Neural crest cell (in vitro differentiated cells): ENCODE data around the gene TRIP13. TPM values are rescaled to one million over a fixed set of nuclear protein-coding genes. Genes with fewer than 3 reads are reported as not detected.

Experiments
- DNase-seq: peaks from one replicate; pipeline ENCODE4 v3.0.0; 2021; ENCODE audit warnings: low read depth, mixed read lengths, low spot score
- H3K27ac Mint-ChIP-seq: one replicate; pipeline ENCODE4 v1.8.0; 2021; ENCODE audit warnings: mild to moderate bottlenecking, mixed read lengths; ENCODE audit not compliant: unreplicated experiment
- H3K27me3 Mint-ChIP-seq: 2 replicates; pipeline ENCODE4 v1.8.0; 2021; ENCODE audit warnings: low read depth, mild to moderate bottlenecking, mixed read lengths
- H3K36me3 Mint-ChIP-seq: 2 replicates; pipeline ENCODE4 v1.8.0; 2021; ENCODE audit warnings: low read depth, mild to moderate bottlenecking, mixed read lengths
- H3K4me1 Mint-ChIP-seq: 2 replicates; pipeline ENCODE4 v1.8.0; 2021; ENCODE audit warnings: mixed read lengths
- H3K4me3 Mint-ChIP-seq: one replicate; pipeline ENCODE4 v1.8.0; 2021; ENCODE audit warnings: mild to moderate bottlenecking, mixed read lengths
- H3K9me3 Mint-ChIP-seq: 2 replicates; pipeline ENCODE4 v1.8.0; 2021; ENCODE audit warnings: mixed read lengths
- CTCF ChIP-seq: fragments of 200-600 bp; sonication (generic); conservative IDR thresholded peaks from 2 replicates; pipeline ENCODE4 v1.5.0; 2021; ENCODE audit warnings: antibody characterized with exemption, mild to moderate bottlenecking
- total RNA-seq: library from RNA; stranded (reverse); gene quantifications from 2 replicates; pipeline ENCODE4 v1.2.1, GENCODE V29; 2021

The TRIP13 gene
- total RNA-seq, 1 donor from 2014 or later: 32.6 TPM

- peaks cover 14% of the 10 kb centered on the region for H3K4me1 Mint-ChIP-seq
- TF ChIP-seq CTCF: no peak
- no peak overlapping the region for H3K4me3 Mint-ChIP-seq
- no peaks in the 10 kb centered on the region for H3K27me3 Mint-ChIP-seq
- no peak overlapping the region for H3K27ac Mint-ChIP-seq
- H3K9me3 Mint-ChIP-seq: no peaks in the 10 kb centered on the region
- H3K36me3 Mint-ChIP-seq: no peaks in the 10 kb centered on the region
- no peak for DNase-seq
Observed at GRCh38 chr5:962801-963200, 70.1 kb downstream of the TRIP13 start.

- Mint-ChIP-seq H3K36me3 (no peaks in the 10 kb centered on the region), H3K9me3 (no peaks in the 10 kb centered on the region), H3K27me3 (peaks cover 1% of the 10 kb centered on the region), H3K4me1 (peaks cover 17% of the 10 kb centered on the region), H3K4me3 (no peak overlapping the region), H3K27ac (no peak overlapping the region)
- TF ChIP-seq CTCF: no peak
- DNase-seq: no peak
Observed at GRCh38 chr5:963310-963672, 70.6 kb downstream of the TRIP13 start.

GRCh38 chr5:963673-964531, 71.2 kb downstream of the TRIP13 start:
- DNase-seq: no peak
- Mint-ChIP-seq H3K27ac (no peak overlapping the region), H3K9me3 (no peaks in the 10 kb centered on the region), H3K4me1 (peaks cover 23% of the 10 kb centered on the region), H3K36me3 (no peaks in the 10 kb centered on the region), H3K27me3 (peaks cover 3% of the 10 kb centered on the region), H3K4me3 (no peak overlapping the region)
- no peak for TF ChIP-seq CTCF

- no peak for TF ChIP-seq CTCF
- no peak for DNase-seq
- Mint-ChIP-seq H3K27ac (no peak overlapping the region), H3K9me3 (no peaks in the 10 kb centered on the region), H3K4me1 (peaks cover 29% of the 10 kb centered on the region), H3K27me3 (peaks cover 3% of the 10 kb centered on the region), H3K4me3 (no peak overlapping the region), H3K36me3 (no peaks in the 10 kb centered on the region)
Observed at GRCh38 chr5:964821-965220, 72.1 kb downstream of the TRIP13 start.

- Mint-ChIP-seq H3K4me1 (peaks cover 29% of the 10 kb centered on the region), H3K36me3 (no peaks in the 10 kb centered on the region), H3K27me3 (peaks cover 3% of the 10 kb centered on the region), H3K9me3 (no peaks in the 10 kb centered on the region), H3K4me3 (no peak overlapping the region), H3K27ac (no peak overlapping the region)
- no peak for DNase-seq
- no peak for TF ChIP-seq CTCF
Observed at GRCh38 chr5:965604-966344, 73.1 kb downstream of the TRIP13 start.
